Panc1 (cell line): ENCODE data around the gene TRPM4. TPM values are rescaled to one million over a fixed set of nuclear protein-coding genes. Genes with fewer than 3 reads are reported as not detected.

Experiments used
- ATAC-seq: fragments of 200-7000 bp; cut with Tn5 transposase; 2 replicates; pipeline ENCODE4 v1.9.1; 2020; ENCODE audit warnings: mild to moderate bottlenecking, moderate library complexity
- BruUV-seq: library from RNA; stranded (reverse); fragments of 400-500 nt; replicated peaks from 2 replicates; lab custom pipeline; 2021; lab: Mats Ljungman, UMichigan
- CTCF ChIA-PET: fragments of 300-600 bp; sonication (Branson Sonifier 250); formaldehyde crosslinking; loops from one replicate; lab custom pipeline; 2022; ENCODE audit warnings: antibody characterized with exemption; lab: Charles Lee
- POLR2A ChIA-PET: fragments of 300-600 bp; sonication (Branson Sonifier 250); formaldehyde crosslinking; loops from one replicate; lab custom pipeline; 2022; ENCODE audit warnings: antibody characterized with exemption; lab: Charles Lee
- DNase-seq: peaks from one replicate; pipeline ENCODE4 v3.0.0-alpha.2; 2010; ENCODE audit warnings: low read depth, low spot score
- H3K27ac ChIP-seq: 2 replicates; pipeline ENCODE4 v1.5.1; 2011; ENCODE audit warnings: mild to moderate bottlenecking, low read length, inconsistent platforms
- H3K27me3 ChIP-seq: fragments of 200-500 bp; sonication (Bioruptor generic); 2 replicates; pipeline ENCODE4 v1.6.0; 2014; ENCODE audit warnings: low read length, inconsistent platforms; ENCODE audit not compliant: control insufficient read depth, insufficient read depth
- H3K36me3 ChIP-seq: fragments of 200-500 bp; sonication (Bioruptor generic); 2 replicates; pipeline ENCODE4 v1.5.1; 2014; ENCODE audit warnings: inconsistent platforms, mild to moderate bottlenecking, low read length, moderate library complexity; ENCODE audit not compliant: control insufficient read depth, insufficient read depth
- H3K4me1 ChIP-seq: 2 replicates; pipeline ENCODE4 v1.5.1; 2011; ENCODE audit warnings: inconsistent platforms, mild to moderate bottlenecking, low read length, moderate library complexity; ENCODE audit not compliant: control insufficient read depth, insufficient read depth
- H3K4me3 ChIP-seq, 2 experiments: 2 replicates each; pipeline ENCODE4 v1.5.1; 2011 to 2012; ENCODE audit warnings: low read depth in 2 of 2, low read length in 2 of 2, mild to moderate bottlenecking in 2 of 2, inconsistent platforms in 1 of 2, moderate library complexity in 1 of 2
- H3K9me3 ChIP-seq: fragments of 200-500 bp; sonication (Bioruptor generic); 2 replicates; pipeline ENCODE4 v1.5.1; 2014; ENCODE audit warnings: low read depth, mild to moderate bottlenecking, inconsistent platforms, low read length, moderate library complexity; ENCODE audit not compliant: control insufficient read depth, insufficient read depth
- CTCF ChIP-seq: fragments of 450-650 bp; IDR thresholded peaks from 2 replicates; pipeline ENCODE4 v1.5.1; 2017; ENCODE audit warnings: mild to moderate bottlenecking
- POLR2AphosphoS5 ChIP-seq: IDR thresholded peaks from 2 replicates; pipeline ENCODE4 v1.6.1; 2012; ENCODE audit warnings: mild to moderate bottlenecking, low read depth, low read length, moderate library complexity
- REST ChIP-seq, 2 experiments: IDR thresholded peaks; 2 replicates each; pipeline ENCODE4 v1.6.1; 2011 to 2012; ENCODE audit warnings: low read depth in 2 of 2, control low read depth in 1 of 2, low read length in 1 of 2, mild to moderate bottlenecking in 1 of 2, moderate library complexity in 1 of 2; ENCODE audit not compliant: insufficient read depth in 1 of 2
- SIN3A ChIP-seq: IDR thresholded peaks from 2 replicates; pipeline ENCODE4 v1.6.1; 2012; ENCODE audit warnings: low read depth, mild to moderate bottlenecking, low read length, moderate library complexity, borderline replicate concordance; ENCODE audit not compliant: insufficient read depth
- TCF7L2 ChIP-seq: IDR thresholded peaks from 2 replicates; pipeline ENCODE4 v1.6.1; 2011; ENCODE audit warnings: mild to moderate bottlenecking, low read depth, low read length, inconsistent platforms
- in situ Hi-C: cut with HindIII; loops from 2 replicates; pipeline ENCODE4 v1.10.0; 2016; ENCODE audit warnings: low sequenced_read_pairs, low pct_unique_long_range_greater_than_20kb
- intact Hi-C: fragments of 100-400 bp; cut with micrococcal nuclease; formaldehyde crosslinking; loops from one replicate; pipeline ENCODE4 v1.10.0; 2022; ENCODE audit not compliant: unreplicated experiment
- total RNA-seq: library from RNA; stranded (reverse); gene quantifications from one replicate; pipeline ENCODE4 v1.2.1, GENCODE V29; 2021; ENCODE audit not compliant: unreplicated experiment

The TRPM4 gene
- total RNA-seq, 1 experiment from 2014 or later = 19.4 TPM

- POLR2A ChIA-PET = no interaction called here
- no peak for TF ChIP-seq POLR2AphosphoS5
- TF ChIP-seq SIN3A = no peak
- no peak for TF ChIP-seq CTCF
- no peak for TF ChIP-seq TCF7L2
- TF ChIP-seq REST (IDR thresholded peaks at IDR 0.05; ENCODE audit: insufficient read depth in 1 of 2, low read depth in 2 of 2, low read length in 1 of 2) = no peak
- CTCF ChIA-PET = no interaction called here
- Histone ChIP-seq H3K9me3 (no peaks in the 10 kb centered on the region), H3K4me1 (no peaks in the 10 kb centered on the region), H3K36me3 (no peaks in the 10 kb centered on the region; the same call in 1 of the 2 replicates), H3K4me3 (no peak overlapping the region), H3K27ac (no peak overlapping the region), H3K27me3 (no peaks in the 10 kb centered on the region)
- DNase-seq (no peak), ATAC-seq (no peak)
- BruUV-seq = no TSS peak
- in situ Hi-C loops = no loop called here
- intact Hi-C loops = no loop called here
These were observed 54.6 kb downstream of the TRPM4 start for GRCh38 chr19:49212016-49212701.

- POLR2A ChIA-PET = no interaction called here
- in situ Hi-C loops = no loop called here
- Histone ChIP-seq H3K27ac (no peak overlapping the region), H3K4me1 (no peaks in the 10 kb centered on the region), H3K4me3 (no peak overlapping the region), H3K27me3 (no peaks in the 10 kb centered on the region), H3K9me3 (no peaks in the 10 kb centered on the region), H3K36me3 (no peaks in the 10 kb centered on the region; the same call in 1 of the 2 replicates)
- intact Hi-C loops = no loop called here
- no peak for ATAC-seq
- BruUV-seq = no TSS peak
- CTCF ChIA-PET = interaction anchor here (0.5 to 1.0 kb wide), 2 partner anchors 27 to 140 kb away, joined by 3 read pairs; no protein-coding TSS in a partner anchor
- DNase-seq = no peak
- no peak for TF ChIP-seq CTCF
- no peak for TF ChIP-seq REST (IDR thresholded peaks at IDR 0.05; ENCODE audit: insufficient read depth in 1 of 2, low read depth in 2 of 2, low read length in 1 of 2)
- no peak for TF ChIP-seq SIN3A
- no peak for TF ChIP-seq POLR2AphosphoS5
- no peak for TF ChIP-seq TCF7L2
These were observed 56.2 kb downstream of the TRPM4 start for GRCh38 chr19:49213791-49214190.
